Chondrocyte (in vitro differentiated cells): Measurements from ENCODE around the gene NCAPH2. TPM values are rescaled to one million over a fixed set of nuclear protein-coding genes. Genes with fewer than 3 reads are reported as not detected.

ENCODE experiments used
- DNase-seq: peaks from one replicate; pipeline ENCODE4 v3.0.0; 2021; ENCODE audit warnings: mixed read lengths, low spot score
- H3K27ac Mint-ChIP-seq: one replicate; pipeline ENCODE4 v1.8.0; 2021; ENCODE audit warnings: mild to moderate bottlenecking, moderate library complexity, mixed read lengths; ENCODE audit not compliant: unreplicated experiment
- H3K27me3 Mint-ChIP-seq: 2 replicates; pipeline ENCODE4 v1.8.0; 2021; ENCODE audit warnings: low read depth, mixed read lengths
- H3K36me3 Mint-ChIP-seq: 2 replicates; pipeline ENCODE4 v1.8.0; 2021; ENCODE audit warnings: low read depth, mixed read lengths
- H3K4me1 Mint-ChIP-seq: 2 replicates; pipeline ENCODE4 v1.8.0; 2021; ENCODE audit warnings: low read depth, mild to moderate bottlenecking, mixed read lengths
- H3K4me3 Mint-ChIP-seq: one replicate; pipeline ENCODE4 v1.8.0; 2021; ENCODE audit warnings: mild to moderate bottlenecking, moderate library complexity, mixed read lengths; ENCODE audit not compliant: unreplicated experiment
- H3K9me3 Mint-ChIP-seq: 2 replicates; pipeline ENCODE4 v1.8.0; 2021; ENCODE audit warnings: low read depth, mixed read lengths
- total RNA-seq: library from RNA; stranded (reverse); gene quantifications from 3 replicates; pipeline ENCODE4 v1.2.1, GENCODE V29; 2021
- TF ChIP-seq, protein P1 (sequence below): fragments of 200-600 bp; sonication (generic); IDR thresholded peaks from 2 replicates; pipeline ENCODE4 v1.5.0; 2021; ENCODE audit warnings: antibody characterized with exemption, mild to moderate bottlenecking, moderate library complexity

Gene NCAPH2
- total RNA-seq, 1 donor from 2014 or later, result 38.9 TPM

DNA sequence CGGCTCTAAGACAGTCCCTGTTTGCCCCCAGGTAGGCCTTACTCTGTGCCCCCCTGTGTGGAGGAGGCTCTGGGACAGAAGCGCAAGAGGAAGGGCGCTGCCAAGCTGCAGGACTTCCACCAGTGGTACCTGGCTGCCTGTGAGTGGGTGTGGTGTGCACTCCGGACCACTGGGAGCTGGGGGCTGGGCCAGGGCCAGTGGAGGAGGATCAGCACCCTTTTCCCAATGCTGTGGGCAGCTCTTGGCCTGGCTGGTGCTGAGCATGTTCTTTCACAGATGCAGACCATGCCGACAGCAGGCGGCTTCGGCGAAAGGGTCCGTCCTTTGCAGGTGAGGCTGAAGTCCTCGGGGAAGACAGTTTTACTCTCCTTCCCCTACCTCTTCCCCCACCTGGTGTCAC is 13.7 kb downstream of the NCAPH2 start:
- Mint-ChIP-seq H3K9me3 (no peaks in the 10 kb centered on the region), H3K27ac (no peak overlapping the region), H3K4me1 (peaks cover 22% of the 10 kb centered on the region), H3K36me3 (peaks cover 9% of the 10 kb centered on the region), H3K4me3 (no peak overlapping the region), H3K27me3 (no peaks in the 10 kb centered on the region)
- peak; percentile 79 for DNase-seq
- TF ChIP-seq, protein P1, sequence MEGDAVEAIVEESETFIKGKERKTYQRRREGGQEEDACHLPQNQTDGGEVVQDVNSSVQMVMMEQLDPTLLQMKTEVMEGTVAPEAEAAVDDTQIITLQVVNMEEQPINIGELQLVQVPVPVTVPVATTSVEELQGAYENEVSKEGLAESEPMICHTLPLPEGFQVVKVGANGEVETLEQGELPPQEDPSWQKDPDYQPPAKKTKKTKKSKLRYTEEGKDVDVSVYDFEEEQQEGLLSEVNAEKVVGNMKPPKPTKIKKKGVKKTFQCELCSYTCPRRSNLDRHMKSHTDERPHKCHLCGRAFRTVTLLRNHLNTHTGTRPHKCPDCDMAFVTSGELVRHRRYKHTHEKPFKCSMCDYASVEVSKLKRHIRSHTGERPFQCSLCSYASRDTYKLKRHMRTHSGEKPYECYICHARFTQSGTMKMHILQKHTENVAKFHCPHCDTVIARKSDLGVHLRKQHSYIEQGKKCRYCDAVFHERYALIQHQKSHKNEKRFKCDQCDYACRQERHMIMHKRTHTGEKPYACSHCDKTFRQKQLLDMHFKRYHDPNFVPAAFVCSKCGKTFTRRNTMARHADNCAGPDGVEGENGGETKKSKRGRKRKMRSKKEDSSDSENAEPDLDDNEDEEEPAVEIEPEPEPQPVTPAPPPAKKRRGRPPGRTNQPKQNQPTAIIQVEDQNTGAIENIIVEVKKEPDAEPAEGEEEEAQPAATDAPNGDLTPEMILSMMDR, result no peak

DNA sequence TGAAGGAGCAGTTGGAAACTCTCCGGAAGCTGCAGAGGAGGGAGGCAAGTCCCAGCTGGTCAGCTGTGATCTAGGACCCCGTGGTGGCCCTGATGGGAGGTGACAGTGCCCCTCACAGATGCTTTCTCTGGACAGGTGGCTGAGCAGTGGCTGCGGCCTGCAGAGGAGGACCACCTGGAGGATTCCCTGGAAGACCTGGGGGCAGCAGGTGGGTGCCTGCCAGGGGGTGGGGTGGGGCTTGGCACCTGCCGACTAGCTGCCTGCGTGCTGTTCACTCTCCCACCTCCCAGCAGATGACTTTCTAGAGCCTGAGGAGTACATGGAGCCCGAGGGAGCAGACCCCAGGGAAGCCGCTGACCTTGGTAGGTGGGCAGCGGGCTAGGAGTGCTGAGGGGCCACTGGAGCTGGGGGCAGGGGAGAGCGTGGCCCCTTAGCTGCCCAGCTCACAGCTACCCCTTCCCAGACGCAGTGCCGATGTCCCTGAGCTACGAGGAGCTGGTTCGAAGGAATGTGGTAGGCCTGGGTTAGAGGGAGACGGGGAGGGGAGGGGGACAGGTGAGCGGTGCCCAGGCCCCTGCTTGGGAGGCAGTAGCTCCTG is 14.3 kb downstream of the NCAPH2 start:
- TF ChIP-seq, protein P1, result no peak
- peaks cover 9% of the 10 kb centered on the region for H3K36me3 Mint-ChIP-seq
- no peaks in the 10 kb centered on the region for H3K27me3 Mint-ChIP-seq
- no peaks in the 10 kb centered on the region for H3K9me3 Mint-ChIP-seq
- H3K4me1 Mint-ChIP-seq, result peaks cover 28% of the 10 kb centered on the region
- no peak overlapping the region for H3K4me3 Mint-ChIP-seq
- H3K27ac Mint-ChIP-seq, result no peak overlapping the region
- DNase-seq, result no peak

DNA sequence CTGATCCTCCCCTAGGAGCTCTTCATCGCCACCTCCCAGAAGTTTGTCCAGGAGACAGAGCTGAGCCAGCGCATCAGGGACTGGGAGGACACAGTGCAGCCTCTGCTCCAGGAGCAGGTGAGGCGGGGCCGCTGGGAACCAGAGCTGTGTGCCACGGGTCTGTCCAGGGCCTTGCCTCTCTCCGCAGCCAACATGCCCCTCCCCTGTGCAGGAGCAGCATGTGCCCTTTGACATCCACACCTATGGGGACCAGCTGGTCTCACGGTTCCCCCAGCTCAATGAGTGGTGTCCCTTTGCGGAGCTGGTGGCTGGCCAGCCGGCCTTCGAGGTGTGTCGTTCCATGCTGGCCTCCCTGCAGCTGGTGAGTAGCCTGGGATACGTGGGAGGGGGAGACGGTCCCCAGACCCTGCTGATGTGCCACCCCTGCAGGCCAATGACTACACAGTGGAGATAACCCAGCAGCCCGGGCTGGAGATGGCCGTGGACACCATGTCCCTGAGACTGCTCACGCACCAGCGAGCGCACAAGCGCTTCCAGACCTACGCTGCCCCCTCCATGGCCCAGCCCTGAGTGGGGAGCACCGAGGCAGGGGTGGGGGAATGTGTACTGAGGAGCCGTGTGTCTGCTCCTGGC is 14.9 kb downstream of the NCAPH2 start:
- no peaks in the 10 kb centered on the region for H3K27me3 Mint-ChIP-seq
- H3K4me3 Mint-ChIP-seq, result no peak overlapping the region
- H3K36me3 Mint-ChIP-seq, result peaks cover 7% of the 10 kb centered on the region
- H3K27ac Mint-ChIP-seq, result no peak overlapping the region
- TF ChIP-seq, protein P1, result no peak
- DNase-seq, result no peak
- peaks cover 34% of the 10 kb centered on the region for H3K4me1 Mint-ChIP-seq
- no peaks in the 10 kb centered on the region for H3K9me3 Mint-ChIP-seq

DNA sequence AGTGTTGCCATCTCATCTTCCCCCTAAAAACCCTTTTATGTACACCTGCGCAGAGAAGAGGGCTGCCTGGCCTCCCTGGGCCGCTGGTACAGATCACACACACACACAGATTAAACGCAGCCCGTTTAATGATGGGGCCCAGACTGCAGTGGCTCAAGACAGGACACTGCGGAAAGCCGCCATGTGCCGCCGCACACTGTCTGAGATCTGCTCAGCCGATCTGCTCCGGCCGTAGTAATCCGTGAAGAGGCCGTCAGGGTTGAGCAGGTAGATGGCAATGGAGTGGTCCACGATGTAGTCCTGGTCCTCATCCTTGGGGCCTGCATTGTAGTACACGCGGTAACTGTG is 15.4 kb downstream of the NCAPH2 start:
- Mint-ChIP-seq H3K4me1 (peaks cover 39% of the 10 kb centered on the region), H3K4me3 (no peak overlapping the region), H3K27me3 (no peaks in the 10 kb centered on the region), H3K9me3 (no peaks in the 10 kb centered on the region), H3K27ac (no peak overlapping the region), H3K36me3 (peaks cover 7% of the 10 kb centered on the region)
- TF ChIP-seq, protein P1, result no peak
- DNase-seq, result no peak

DNA sequence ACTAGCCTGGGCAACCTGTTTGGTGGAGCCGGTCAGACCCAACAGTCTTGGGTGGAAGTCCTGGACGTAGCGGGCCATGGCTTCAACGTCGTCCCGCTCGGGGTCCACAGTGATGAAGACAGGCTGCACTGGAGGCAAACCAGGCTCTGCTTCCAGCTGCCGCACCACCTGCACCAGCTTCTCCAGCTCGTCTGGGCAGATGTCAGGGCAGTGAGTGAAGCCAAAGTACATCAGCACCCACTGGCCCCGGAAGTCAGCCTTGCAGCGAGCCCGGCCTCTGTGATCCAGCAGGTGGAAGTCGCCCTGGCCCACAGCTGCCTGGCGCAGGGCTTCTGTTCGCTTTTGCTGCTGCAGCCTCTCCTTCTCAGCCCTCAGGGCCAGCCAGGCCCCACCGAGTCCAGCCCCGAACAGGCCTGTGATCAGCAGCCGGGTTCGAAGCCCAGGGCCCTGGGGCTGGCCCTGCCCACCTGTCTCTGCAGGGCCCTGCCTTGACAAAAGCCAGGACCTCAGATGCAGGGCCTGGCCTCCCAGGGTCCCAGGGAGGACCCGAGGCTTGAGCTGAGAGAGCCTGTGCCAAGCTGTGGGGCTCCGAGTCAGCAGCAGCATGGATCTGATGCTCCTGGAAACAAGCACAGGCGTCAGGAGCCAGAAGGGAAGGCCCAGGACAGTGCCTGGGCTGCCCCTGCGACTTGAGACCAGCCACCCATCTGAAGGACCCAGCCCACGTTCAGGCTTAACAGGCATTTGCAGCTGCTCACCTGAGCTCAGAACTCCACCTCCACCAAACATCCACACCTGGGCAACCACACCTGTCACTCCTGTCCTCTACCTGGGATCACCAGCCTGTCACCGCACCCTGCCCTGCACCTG is 16.0 kb downstream of the NCAPH2 start:
- TF ChIP-seq, protein P1, result no peak
- H3K27ac Mint-ChIP-seq, result peak overlapping the region; percentile 89
- peaks cover 46% of the 10 kb centered on the region for H3K4me1 Mint-ChIP-seq
- no peaks in the 10 kb centered on the region for H3K9me3 Mint-ChIP-seq
- peaks cover 7% of the 10 kb centered on the region for H3K36me3 Mint-ChIP-seq
- H3K4me3 Mint-ChIP-seq, result peak overlapping the region; percentile 95
- peak; percentile 50 for DNase-seq
- H3K27me3 Mint-ChIP-seq, result no peaks in the 10 kb centered on the region
